Stimulated activated CD8-positive, alpha-beta memory T cell treated with anti-CD3 and anti-CD28 coated beads, Interleukin-4, amount 100 ng/mL, for 4 hours (primary cell): Measurements from ENCODE around the gene ETS1.

Source experiments
- DNase-seq, 2 donors: peaks; one replicate each; pipeline ENCODE4 v3.0.0-alpha.2; 2020; ENCODE audit warnings: low read depth in 2 of 2, low spot score in 1 of 2

The ETS1 gene

GRCh38 chr11:128412847-128413791 is 174.2 kb downstream of the ETS1 start:
- DNase-seq, result no peak

DNA sequence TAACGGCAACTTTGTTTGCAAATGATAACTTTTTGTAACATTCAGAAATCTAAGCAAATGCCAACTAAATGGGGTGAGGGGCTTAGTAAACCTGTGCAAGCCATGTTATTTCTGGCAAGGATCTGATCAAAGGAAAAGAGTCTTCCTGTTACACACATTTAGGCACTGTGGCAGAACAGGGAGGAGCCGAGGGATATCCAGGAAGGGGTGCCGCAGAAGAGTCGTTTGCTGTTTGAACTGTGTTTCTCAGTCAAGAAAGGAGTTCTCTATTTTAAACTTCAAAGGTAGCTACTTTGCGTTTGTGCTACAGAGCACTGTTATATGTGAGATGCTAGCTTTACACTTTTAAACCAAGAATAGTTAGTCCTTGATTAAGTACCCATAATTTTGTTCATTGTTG is 175.5 kb downstream of the ETS1 start:
- DNase-seq, result no peak

DNA sequence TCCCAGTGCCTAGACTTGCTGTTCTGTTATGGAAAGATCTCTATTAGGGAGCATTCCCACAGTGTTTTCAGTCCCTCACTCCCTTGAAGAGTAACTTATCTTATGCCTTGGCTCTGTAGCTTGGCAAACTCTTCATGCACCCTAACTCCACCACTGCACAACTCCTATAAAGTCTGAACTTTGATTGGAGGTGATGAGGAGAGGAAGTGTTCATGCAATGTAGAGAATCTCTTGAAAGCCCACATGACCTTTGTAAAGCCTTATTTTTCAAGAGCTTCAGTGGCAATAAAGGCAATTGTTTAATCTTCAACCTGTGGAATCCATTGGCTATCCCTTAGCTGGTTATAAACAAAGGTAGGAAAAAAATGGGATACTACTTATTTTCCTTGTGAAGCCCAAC is 176.2 kb downstream of the ETS1 start:
- no peak for DNase-seq

- DNase-seq, result no peak
These were observed 177.9 kb downstream of the ETS1 start for GRCh38 chr11:128409476-128409875.
